Kidney (tissue), 14 donors: ENCODE results near the gene AMZ1. TPM values are rescaled to one million over a fixed set of nuclear protein-coding genes. Genes with fewer than 3 reads are reported as not detected.

Source experiments
- DNase-seq, 5 donors: peaks; one replicate each; pipeline ENCODE4 v3.0.0-alpha.2; 2013 to 2020
- FAIRE-seq: peaks from 2 replicates; lab custom pipeline; 2012; peaks lifted over from hg19 to GRCh38; lab: Jason Lieb, UNC
- H3K27ac ChIP-seq, 2 donors: one replicate each; pipeline ENCODE4 v1.7.0; 2013; ENCODE audit warnings: low read depth in 2 of 2, low read length in 2 of 2, inconsistent platforms in 1 of 2
- H3K27me3 ChIP-seq: one replicate; pipeline ENCODE4 v1.7.1; 2013; ENCODE audit warnings: low read length, inconsistent platforms; ENCODE audit not compliant: control insufficient read depth, insufficient read depth
- H3K36me3 ChIP-seq, 3 donors: one replicate each; pipeline versions ENCODE4 v1.7.0 to v1.7.1; 2013; ENCODE audit warnings: low read length in 3 of 3, control low read depth in 1 of 3, inconsistent platforms in 1 of 3; ENCODE audit not compliant: insufficient read depth in 3 of 3, control insufficient read depth in 2 of 3
- H3K4me1 ChIP-seq, 3 donors: one replicate each; pipeline versions ENCODE4 v1.7.0 to v1.7.1; 2013; ENCODE audit warnings: low read length in 3 of 3, inconsistent platforms in 1 of 3, low read depth in 1 of 3; ENCODE audit not compliant: control insufficient read depth in 2 of 3, insufficient read depth in 2 of 3
- H3K4me3 ChIP-seq, 3 donors: one replicate each; pipeline versions ENCODE4 v1.7.0 to v1.8.1; 2013; ENCODE audit warnings: low read length in 3 of 3, control low read depth in 1 of 3, inconsistent platforms in 1 of 3
- H3K9ac ChIP-seq, 3 donors: one replicate each; pipeline versions ENCODE4 v1.7.0 to v1.7.1; 2013; ENCODE audit warnings: low read length in 3 of 3, control low read depth in 1 of 3, inconsistent platforms in 1 of 3
- H3K9me3 ChIP-seq, 3 donors: one replicate each; pipeline versions ENCODE4 v1.7.0 to v1.7.1; 2013; ENCODE audit warnings: low read length in 3 of 3, control low read depth in 1 of 3, inconsistent platforms in 1 of 3; ENCODE audit not compliant: control insufficient read depth in 2 of 3, insufficient read depth in 1 of 3
- CTCF ChIP-seq: IDR thresholded peaks from 3 replicates; pipeline ENCODE4 v1.5.1; 2012; ENCODE audit warnings: mild to moderate bottlenecking, moderate library complexity, borderline replicate concordance; ENCODE audit not compliant: insufficient read depth; ENCODE audit errors: extremely low read depth
- intact Hi-C: fragments of 100-400 bp; cut with DNase I; formaldehyde crosslinking; loops from one replicate; pipeline ENCODE4 v1.11.1; 2022
- polyA plus RNA-seq: library from polyadenylated mRNA; stranded (reverse); fragments of 350-450 nt; fragmentation: Illumina TruSeq; extraction: RNeasy Lipid Tissue Mini Kit (QIAGEN cat#74804); gene quantifications from one replicate; pipeline ENCODE4 v1.2.3, GENCODE V29; 2014; ENCODE audit warnings: low read depth, low replicate concordance; ENCODE audit not compliant: insufficient read depth
- total RNA-seq: library from RNA; stranded (reverse); fragmentation: NEBNext Ultra II Directional; extraction: Animal tissue kit (Norgen Biotek cat#: 25700); gene quantifications from one replicate; pipeline ENCODE4 v1.2.1, GENCODE V29; 2021
- donor health status: control.
- donor health status: control.
- donor health status: control.
- donor health status: control.
- donor health status: control.
- donor health status: DM: yes; HTN: yes; CAD: no.
- donor health status: Normal renal cell carcinoma (clear cell type).

The AMZ1 gene
- total and polyA plus RNA-seq, 2 donors from 2014 or later = 0.16 TPM; not detected in 1

- Histone ChIP-seq H3K4me3 (no peak overlapping the region), H3K9ac (no peak overlapping the region), H3K9me3 (no peaks in the 10 kb centered on the region), H3K27ac (no peak overlapping the region), H3K4me1 (no peaks in the 10 kb centered on the region), H3K27me3 (no peaks in the 10 kb centered on the region), H3K36me3 (peaks cover 0 to 13% (median 9%) of the 10 kb centered on the region in 3 donors)
- TF ChIP-seq CTCF = no peak
- intact Hi-C loops = no loop called here
- FAIRE-seq = no peak
- peak in 2 of 5 donors; percentile 33 to 50 for DNase-seq
These were observed 40.5 kb downstream of the AMZ1 start for GRCh38 chr7:2728316-2729030.

- FAIRE-seq = no peak
- no peak overlapping the region for H3K27ac ChIP-seq
- H3K4me1 ChIP-seq = no peaks in the 10 kb centered on the region
- peak; percentile 58 to 80 (median 67) for DNase-seq
- H3K9me3 ChIP-seq = no peaks in the 10 kb centered on the region
- H3K4me3 ChIP-seq = no peak overlapping the region
- peaks cover 0 to 13% (median 9%) of the 10 kb centered on the region in 3 donors for H3K36me3 ChIP-seq
- no peak for TF ChIP-seq CTCF
- H3K9ac ChIP-seq = no peak overlapping the region
- intact Hi-C loops = no loop called here
- H3K27me3 ChIP-seq = no peaks in the 10 kb centered on the region
These were observed 41.3 kb downstream of the AMZ1 start for GRCh38 chr7:2729031-2729892.

GRCh38 chr7:2729893-2730716 is 42.1 kb downstream of the AMZ1 start:
- intact Hi-C loops = no loop called here
- peaks cover 0 to 13% (median 9%) of the 10 kb centered on the region in 3 donors for H3K36me3 ChIP-seq
- no peak overlapping the region for H3K4me3 ChIP-seq
- no peak overlapping the region for H3K27ac ChIP-seq
- no peak for TF ChIP-seq CTCF
- H3K9me3 ChIP-seq = no peaks in the 10 kb centered on the region
- DNase-seq (peak in 3 of 5 donors; percentile 29 to 61 (median 39)), FAIRE-seq (no peak)
- no peaks in the 10 kb centered on the region for H3K27me3 ChIP-seq
- no peak overlapping the region for H3K9ac ChIP-seq
- peaks cover 0 to 8% (median 5%) of the 10 kb centered on the region in 3 donors for H3K4me1 ChIP-seq
